GM21737 (cell line): ENCODE results near the gene PTPRD.

ENCODE experiments used
- ATAC-seq: cut with Tn5 transposase; IDR thresholded peaks from one replicate; pipeline ENCODE4 v1.9.1; 2021; ENCODE audit warnings: mild to moderate bottlenecking, moderate library complexity; ENCODE audit not compliant: unreplicated experiment

Gene PTPRD

DNA sequence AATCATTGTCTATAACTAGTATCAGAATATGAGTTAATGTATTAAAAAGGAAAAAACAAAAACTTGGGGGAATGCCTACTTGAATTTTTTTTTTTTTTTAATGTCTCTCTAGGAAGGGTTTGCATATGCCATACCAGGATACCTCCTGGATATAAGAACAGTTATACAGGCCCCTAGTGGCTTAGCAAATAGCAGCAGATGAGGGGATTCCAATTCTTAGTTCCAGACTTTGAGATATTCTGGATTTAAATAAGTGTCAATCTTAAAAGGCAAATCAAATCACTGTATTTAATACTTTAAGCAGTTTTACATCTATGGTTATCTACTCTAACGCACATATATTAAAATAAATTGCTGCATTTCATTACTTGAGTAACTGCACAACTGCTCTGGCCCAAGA, 1757.8 kb downstream of the PTPRD start:
- ATAC-seq: no peak

GRCh38 chr9:8852301-8852864, 1760.4 kb downstream of the PTPRD start:
- no peak for ATAC-seq

GRCh38 chr9:8850914-8851313, 1761.9 kb downstream of the PTPRD start:
- ATAC-seq: no peak

- ATAC-seq: no peak
Measured at GRCh38 chr9:8845808-8846207, 1767.0 kb downstream of the PTPRD start.

- ATAC-seq: no peak
Measured at GRCh38 chr9:8845376-8845775, 1767.4 kb downstream of the PTPRD start.

DNA sequence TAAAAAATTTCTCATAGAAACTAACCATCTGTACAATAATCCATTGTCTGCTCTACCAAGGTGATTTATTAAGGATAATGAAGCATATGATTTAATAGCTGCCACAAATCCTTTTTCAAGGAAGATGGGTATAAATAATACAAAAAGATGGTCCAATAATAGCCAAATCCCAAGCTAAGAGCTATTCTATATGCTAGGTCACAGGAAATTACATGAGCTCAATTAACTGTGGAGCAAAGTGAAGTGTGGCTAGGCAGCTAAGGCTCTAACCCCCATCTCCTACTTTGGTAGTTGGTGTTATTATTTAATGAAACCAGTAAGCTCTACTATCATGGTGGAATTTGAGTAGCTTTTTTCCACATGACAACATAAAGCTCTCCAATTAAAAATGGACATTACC, 1768.3 kb downstream of the PTPRD start:
- no peak for ATAC-seq

- no peak for ATAC-seq
Measured at GRCh38 chr9:8842402-8843193, 1770.2 kb downstream of the PTPRD start.

GRCh38 chr9:8838136-8838535, 1774.7 kb downstream of the PTPRD start:
- ATAC-seq: no peak

DNA sequence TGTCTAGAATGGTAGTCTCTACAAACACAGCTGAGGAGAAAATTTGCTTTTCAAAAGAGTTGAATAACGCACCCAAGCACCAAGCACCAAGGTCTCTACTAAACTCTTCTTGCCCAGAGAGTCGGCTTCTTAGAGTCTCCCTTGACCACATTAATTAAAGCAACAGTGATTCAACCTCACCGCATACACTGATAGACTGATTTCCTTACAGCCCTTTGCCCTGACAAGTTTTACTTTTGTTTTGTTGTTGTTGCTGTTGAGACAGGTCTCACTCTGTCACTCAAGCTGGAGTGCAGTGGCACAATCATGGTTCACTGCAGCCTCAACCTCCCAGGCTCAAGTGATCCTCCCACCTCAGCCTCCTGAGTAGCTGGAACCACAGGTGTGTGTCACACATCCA, 1777.5 kb downstream of the PTPRD start:
- no peak for ATAC-seq

DNA sequence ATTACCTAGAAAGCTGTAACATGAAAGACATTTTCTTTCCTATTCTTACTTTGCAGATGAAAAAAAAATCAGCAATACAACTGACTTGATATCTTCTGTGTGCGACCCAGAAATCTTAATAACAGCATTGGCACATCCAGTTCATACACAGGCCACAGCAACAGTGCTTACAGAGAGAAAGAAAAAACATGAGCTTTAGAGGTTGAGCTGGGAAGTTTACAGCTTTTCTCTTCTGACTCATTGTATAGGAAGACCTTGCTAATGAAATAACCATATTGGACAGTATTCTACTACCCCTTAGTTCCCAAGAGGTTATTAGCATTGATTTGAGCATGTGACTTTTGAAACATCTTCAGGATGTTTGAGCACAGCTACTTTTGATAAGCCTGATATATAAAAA, 1779.8 kb downstream of the PTPRD start:
- ATAC-seq: no peak

DNA sequence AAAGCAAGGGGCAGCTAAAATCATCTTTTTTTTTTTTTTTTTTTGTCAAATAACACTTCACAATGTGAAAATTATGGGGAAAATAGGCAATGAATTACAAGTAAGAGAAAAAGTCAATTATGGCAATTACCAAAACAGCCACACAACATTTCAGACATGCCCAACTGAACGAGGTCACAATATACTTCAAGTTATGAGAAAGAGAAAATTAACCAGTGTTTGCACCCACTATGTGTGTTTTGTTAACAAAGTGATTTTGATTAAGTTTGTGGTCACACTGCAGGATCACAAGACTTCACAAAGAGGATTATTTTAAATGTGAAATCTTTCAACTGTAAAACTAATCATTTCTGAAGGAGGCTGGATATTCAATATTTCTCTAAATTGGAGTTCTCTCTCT, 1780.4 kb downstream of the PTPRD start:
- ATAC-seq: no peak

DNA sequence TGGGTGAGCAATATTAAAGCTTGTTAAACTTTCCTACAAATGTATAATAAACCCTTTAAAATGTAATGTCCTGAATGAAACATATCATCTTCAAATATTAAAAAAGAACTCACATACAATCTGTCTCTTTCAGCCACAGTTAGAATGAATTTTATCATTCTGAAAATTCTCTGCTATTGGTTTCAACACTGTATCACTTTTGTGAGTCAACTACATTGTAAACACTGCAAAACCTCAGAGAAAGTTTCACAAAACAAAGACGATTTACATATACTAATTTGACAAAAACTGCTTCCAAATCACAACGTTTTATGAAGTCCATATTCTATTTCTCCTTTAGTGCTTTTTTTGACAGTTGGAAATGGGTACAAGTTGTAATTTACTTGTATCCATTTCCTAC, 1781.2 kb downstream of the PTPRD start:
- no peak for ATAC-seq

- no peak for ATAC-seq
Measured at GRCh38 chr9:8826281-8826680, 1786.5 kb downstream of the PTPRD start.

DNA sequence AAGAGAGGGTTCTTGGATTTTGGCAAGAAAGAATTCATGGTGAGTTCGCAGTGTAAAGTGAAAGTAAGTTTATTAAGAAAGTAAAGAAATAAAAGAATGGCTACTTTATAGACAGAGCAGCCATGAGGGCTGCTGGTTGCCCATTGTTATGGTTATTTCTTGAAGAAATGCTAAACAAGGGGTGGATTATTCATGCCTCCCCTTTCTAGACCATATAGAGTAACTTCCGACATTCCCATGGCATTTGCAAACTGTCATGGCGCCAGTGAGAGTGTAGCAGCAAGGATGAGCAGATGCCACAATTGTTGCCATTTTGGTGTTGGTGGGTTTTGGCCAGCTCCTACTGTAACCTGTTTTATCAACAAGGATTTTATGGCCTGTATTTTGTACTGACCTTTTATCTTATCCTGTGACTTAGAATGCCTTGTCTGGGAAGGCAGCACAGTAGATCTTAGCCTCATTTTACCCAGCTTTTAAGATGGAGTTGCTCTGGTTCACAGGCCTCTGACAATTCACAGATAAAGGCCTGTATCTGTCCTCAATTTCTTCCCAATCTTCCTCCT, 1787.1 kb downstream of the PTPRD start:
- no peak for ATAC-seq

- no peak for ATAC-seq
Measured at GRCh38 chr9:8823131-8823895, 1789.5 kb downstream of the PTPRD start.

DNA sequence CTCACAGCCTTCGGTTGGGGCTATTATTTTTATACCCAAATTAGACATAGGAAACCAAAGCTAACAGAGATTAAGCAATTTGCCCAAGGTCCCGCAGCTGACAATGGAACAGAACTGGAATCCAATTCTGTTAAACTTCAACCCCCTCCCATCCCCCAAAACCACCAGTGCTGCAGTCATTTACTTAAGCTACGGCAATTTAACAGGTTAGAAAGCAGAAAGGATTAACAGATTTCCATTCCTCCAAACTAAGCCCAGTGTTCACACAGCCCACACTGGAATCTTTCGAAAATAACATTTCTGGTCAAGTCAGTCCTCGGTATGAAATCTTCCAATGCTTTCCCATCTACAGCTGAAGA, 1790.2 kb downstream of the PTPRD start:
- no peak for ATAC-seq

DNA sequence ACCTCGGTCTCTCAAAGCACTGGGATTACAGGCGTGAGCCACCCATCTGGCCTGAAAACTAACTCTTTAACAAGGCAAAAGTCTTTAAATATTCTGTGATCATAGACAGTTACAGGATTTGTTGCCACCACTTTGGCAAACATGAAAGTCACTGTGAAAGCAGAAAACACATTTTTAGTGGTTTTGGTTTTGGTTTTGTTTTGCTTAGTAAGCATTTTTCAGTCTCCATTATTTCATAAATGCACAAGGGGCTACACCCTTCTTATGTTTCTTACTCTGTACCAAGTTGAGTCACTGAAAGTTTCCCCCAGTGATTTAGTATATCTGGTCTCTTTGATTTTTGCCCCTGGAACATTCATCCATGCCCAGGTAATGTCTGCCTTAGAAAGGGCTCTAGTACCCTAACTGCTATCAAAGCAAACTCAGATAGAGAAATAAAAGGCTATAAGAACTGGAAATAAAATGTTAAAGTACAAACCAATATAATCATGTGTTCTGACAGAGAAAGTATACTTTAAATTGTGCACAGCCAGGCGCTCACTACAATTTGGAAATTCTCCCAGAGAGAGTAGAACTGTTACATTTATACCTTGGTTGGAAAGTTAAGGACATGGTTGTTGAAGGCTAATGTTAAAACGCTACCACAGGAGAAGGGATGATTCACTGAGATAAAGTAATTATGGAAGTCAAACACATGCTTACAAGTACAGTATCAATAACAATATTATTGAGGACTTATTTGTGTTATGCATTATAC, 1790.7 kb downstream of the PTPRD start:
- no peak for ATAC-seq

- ATAC-seq: no peak
Measured at GRCh38 chr9:8817335-8817734, 1795.5 kb downstream of the PTPRD start.

- ATAC-seq: no peak
Measured at GRCh38 chr9:8816361-8816760, 1796.4 kb downstream of the PTPRD start.

DNA sequence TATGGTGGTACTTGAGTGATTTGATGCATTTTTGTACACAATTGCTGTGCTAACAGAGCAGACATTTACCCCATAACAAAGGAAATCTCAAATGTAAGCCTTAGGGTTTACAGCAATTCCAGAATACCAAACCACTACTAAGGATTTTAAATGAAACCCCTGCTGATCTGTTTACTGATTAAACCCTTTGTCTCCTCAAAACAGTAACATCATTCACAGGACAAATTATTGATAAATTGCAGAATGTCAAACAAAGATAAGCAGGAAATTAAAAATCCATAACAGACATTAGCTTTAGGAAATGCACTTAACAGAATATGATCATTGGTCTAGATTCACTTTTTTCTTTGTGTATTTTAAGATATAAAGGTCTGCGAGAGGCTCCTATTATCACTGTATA, 1796.9 kb downstream of the PTPRD start:
- no peak for ATAC-seq

DNA sequence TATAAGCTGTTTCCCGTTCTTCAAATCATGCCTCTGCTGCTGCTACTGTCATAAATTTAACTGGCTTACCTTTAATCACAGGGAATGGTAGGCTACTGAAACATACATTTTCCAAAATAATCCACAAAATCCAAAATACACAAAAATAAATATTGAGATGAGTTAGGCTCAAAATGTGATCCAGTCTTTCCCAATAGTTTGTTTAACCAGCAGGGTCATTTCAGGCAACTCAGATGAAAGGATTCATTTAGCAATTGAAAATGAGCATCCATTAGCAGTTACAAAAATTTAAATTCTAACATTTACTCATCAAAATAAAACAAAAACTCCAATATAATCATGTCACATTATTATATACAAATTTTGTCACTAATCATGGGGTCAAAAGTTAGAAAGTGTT, 1797.6 kb downstream of the PTPRD start:
- ATAC-seq: no peak
